Spinal cord (tissue), 10 donors: Measurements from ENCODE around the gene NEO1. TPM values are rescaled to one million over a fixed set of nuclear protein-coding genes. Genes with fewer than 3 reads are reported as not detected.

ENCODE experiments used
- DNase-seq, 6 donors: peaks; one replicate each; pipeline versions ENCODE4 v3.0.0 to v3.0.0-alpha.2; 2013 to 2015; ENCODE audit warnings: low spot score in 6 of 6, low read depth in 4 of 6
- H3K27ac ChIP-seq: one replicate; pipeline ENCODE4 v1.5.1; 2013; ENCODE audit warnings: low read depth, low read length, control low read depth
- H3K27me3 ChIP-seq: one replicate; pipeline ENCODE4 v1.6.1; 2013; ENCODE audit warnings: low read length; ENCODE audit not compliant: control insufficient read depth, insufficient read depth
- H3K36me3 ChIP-seq: one replicate; pipeline ENCODE4 v1.6.1; 2013; ENCODE audit warnings: low read length; ENCODE audit not compliant: control insufficient read depth, insufficient read depth
- H3K4me1 ChIP-seq: one replicate; pipeline ENCODE4 v1.6.1; 2013; ENCODE audit warnings: low read length; ENCODE audit not compliant: control insufficient read depth, insufficient read depth
- H3K4me3 ChIP-seq: one replicate; pipeline ENCODE4 v1.5.1; 2013; ENCODE audit warnings: low read depth, low read length, control low read depth
- H3K9me3 ChIP-seq: one replicate; pipeline ENCODE4 v1.6.1; 2013; ENCODE audit warnings: low read length; ENCODE audit not compliant: control insufficient read depth, insufficient read depth
- WGBS: methylation state at CpG from one replicate; pipeline ENCODE4 v1.1.5; 2013; ENCODE audit warnings: missing lambda C conversion rate; ENCODE audit not compliant: insufficient coverage; 5-methylcytosine and 5-hydroxymethylcytosine counted together
- polyA plus RNA-seq, 2 donors: library from polyadenylated mRNA; unstranded; fragments of 120-200 nt; gene quantifications; one replicate each; pipeline ENCODE4 v1.2.1, GENCODE V29; 2013; ENCODE audit not compliant: insufficient read length in 2 of 2
- total RNA-seq, 2 donors: library from RNA; depleted of rRNA in 1 of 2; stranded (reverse); fragments of 120-200 nt in 1 of 2; fragments of >200 nt in 1 of 2; gene quantifications; one replicate each; pipeline versions ENCODE4 v1.2.3 to v1.2.4, GENCODE V29; 2013 to 2014
- donor health status: healthy.

NEO1 gene
- total and polyA plus RNA-seq, 4 donors: 70.6 to 121 (median 104) TPM

DNA sequence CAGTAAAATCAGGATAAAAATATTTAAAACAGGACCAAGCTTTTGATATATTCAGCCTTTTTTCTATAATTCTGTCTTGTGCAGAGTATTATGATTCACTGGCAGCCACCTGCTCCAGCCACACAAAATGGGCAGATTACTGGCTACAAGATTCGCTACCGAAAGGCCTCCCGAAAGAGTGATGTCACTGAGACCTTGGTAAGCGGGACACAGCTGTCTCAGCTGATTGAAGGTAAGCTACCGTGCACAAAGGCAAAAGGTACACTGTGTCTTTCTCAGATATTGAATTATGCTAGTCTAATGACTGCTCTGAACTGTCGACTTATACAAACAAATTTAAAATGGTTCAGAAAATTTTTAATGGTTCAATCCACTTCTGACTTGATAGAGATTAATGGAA is 202.3 kb downstream of the NEO1 start:
- Histone ChIP-seq H3K4me1 (no peaks in the 10 kb centered on the region), H3K4me3 (no peak overlapping the region), H3K36me3 (peaks cover 20% of the 10 kb centered on the region), H3K27ac (no peak overlapping the region), H3K9me3 (no peaks in the 10 kb centered on the region), H3K27me3 (no peaks in the 10 kb centered on the region)
- DNase-seq: no peak
- WGBS: 92% methylated on average over 4 of the region's 6 CpGs

DNA sequence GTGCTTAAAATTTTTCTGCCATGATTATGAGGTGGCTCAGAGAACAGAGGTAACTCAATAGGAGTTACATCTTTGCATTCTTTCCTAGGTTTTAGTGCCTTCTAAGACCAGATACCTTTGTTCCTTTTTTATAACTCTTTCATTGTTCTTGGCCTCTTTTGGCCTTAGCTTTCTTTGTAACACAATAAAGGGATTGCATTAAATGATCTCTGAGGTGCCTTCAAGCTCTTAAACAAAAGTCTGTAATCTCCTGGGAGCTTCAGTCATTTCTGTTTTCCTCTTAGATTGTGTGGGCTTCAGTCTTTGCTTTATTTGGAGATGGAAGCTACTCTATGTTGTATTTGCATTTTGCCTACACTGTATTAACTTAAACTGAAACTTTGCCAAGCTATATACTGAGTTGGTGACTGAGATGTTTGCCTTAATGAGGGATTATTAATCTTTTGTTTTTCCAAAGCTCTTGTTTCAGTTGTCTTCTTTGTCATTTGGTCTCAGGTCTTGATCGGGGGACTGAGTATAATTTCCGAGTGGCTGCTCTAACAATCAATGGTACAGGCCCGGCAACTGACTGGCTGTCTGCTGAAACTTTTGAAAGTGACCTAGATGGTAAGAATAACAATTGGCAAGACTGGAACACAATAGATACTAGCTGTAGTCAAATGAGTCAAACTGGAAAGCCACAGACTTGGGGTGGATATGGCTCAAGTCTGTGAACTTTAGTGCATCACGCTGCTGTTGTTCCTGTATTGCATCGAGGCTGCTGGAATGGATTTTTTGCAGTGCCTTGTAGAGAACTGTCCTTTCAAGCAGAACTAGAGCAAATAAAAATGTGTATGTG is 206.2 kb downstream of the NEO1 start:
- Histone ChIP-seq H3K36me3 (peaks cover 21% of the 10 kb centered on the region), H3K9me3 (no peaks in the 10 kb centered on the region), H3K27ac (no peak overlapping the region), H3K4me1 (no peaks in the 10 kb centered on the region), H3K4me3 (no peak overlapping the region), H3K27me3 (no peaks in the 10 kb centered on the region)
- 100% methylated on average over 5 of the region's 5 CpGs for WGBS
- no peak for DNase-seq

DNA sequence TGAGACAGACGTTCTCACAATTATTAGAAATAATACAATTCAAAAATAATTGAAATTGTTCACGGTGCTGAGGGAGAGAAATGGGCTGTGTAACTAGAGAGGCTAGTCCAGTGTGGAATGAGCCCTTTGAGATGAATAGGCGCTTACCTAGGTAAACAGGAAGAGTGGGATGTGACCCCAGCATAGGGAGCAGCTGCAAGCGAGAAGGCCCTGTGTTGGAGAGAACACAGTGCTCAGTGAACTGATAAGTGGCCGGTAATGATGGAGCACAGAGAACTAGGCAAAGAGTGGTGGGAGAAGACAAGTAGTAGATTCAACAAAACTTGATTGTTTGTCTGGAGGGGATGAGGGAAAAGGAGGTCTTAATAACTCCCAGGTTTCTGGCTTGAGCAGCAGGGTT is 212.6 kb downstream of the NEO1 start:
- Histone ChIP-seq H3K27me3 (no peaks in the 10 kb centered on the region), H3K4me1 (no peaks in the 10 kb centered on the region), H3K36me3 (peaks cover 4% of the 10 kb centered on the region), H3K27ac (no peak overlapping the region), H3K9me3 (no peaks in the 10 kb centered on the region), H3K4me3 (no peak overlapping the region)
- DNase-seq: no peak
- 97% methylated on average over 4 of the region's 5 CpGs for WGBS

DNA sequence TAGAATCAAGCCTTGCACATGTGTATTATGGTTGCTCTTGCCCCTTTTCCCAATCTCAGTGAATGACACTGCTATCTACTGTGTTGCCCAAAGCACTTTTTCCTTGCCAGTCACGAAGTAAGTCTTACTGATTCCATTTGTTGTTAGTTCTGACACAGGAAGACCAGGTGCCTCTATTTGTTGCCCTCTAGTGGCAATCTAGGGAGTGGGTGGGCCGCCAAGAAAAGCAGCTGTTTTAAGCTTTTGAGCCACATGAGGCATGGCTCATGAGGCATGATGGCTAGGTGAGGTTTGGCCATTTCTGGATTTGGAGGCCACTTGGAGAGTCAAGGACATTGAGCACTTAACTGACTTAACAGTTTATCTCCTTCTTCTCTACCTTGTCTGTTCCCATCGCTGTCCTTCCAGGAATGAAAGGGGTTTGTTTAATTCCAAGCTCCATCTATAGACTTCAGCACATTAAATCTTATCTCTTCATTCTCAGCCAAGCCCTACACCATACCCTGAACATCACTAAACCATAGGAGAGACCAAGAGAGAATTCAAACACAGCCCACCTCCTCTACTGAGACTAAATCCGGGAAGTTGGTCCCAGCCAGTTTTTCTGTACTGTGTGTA is 213.4 kb downstream of the NEO1 start:
- Histone ChIP-seq H3K27me3 (no peaks in the 10 kb centered on the region), H3K4me1 (no peaks in the 10 kb centered on the region), H3K27ac (no peak overlapping the region), H3K4me3 (no peak overlapping the region), H3K9me3 (no peaks in the 10 kb centered on the region), H3K36me3 (peaks cover 4% of the 10 kb centered on the region)
- WGBS: 36% methylated on average over 3 of the region's 4 CpGs
- DNase-seq: peak in 2 of 6 donors; percentile 65 to 84

DNA sequence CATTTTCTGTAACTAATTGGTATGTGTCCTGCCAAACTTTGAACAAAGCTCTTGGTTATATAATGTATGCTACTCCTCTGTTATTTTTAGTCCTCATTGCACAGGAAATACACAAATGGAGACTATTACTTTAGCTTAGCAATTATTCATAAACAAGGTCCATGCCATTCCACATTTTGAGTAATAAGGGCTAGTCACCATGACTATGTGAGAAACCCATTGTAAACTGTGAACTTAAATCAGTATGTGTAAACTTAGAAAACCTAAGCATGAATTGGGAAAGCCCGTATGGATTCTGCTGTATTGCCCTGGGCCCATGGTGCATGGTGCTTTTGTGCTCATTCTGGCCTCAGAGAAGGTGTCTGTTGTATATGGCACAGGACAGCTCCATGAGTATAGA is 216.2 kb downstream of the NEO1 start:
- WGBS: 100% methylated on average over 1 of the region's 1 CpG
- peaks cover 7% of the 10 kb centered on the region for H3K36me3 ChIP-seq
- no peak for DNase-seq

DNA sequence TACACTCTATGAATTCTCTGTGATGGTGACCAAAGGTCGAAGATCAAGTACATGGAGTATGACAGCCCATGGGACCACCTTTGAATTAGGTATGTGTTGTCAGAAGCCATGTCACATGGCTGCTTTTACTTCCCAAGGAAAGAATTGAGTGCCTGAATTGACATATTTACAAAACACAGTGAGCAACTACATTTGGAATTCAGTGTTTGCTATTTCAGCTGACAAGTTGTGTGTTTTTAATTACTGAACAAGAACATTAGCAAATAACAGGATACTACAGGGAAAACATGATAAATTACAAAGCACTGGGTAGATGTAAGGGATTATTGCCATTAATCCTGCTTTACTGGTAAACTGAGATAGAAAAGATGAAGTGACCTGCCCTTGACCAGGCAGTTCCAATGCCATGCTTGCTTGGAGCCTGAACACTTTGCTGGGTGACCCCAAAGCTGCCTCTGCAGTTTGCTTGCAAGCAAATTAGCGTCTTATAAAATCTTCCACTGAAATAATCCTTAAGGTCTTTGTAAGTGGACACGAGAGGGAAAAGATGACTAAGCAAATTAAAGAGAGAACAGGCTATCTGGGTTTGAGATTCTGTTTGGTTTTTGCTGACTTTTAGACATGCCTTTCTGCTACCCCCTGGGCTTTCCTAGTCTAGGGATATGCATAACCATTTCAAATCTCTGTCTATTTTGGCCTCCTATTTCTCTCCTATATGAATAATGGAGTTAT is 218.3 kb downstream of the NEO1 start:
- no peak overlapping the region for H3K27ac ChIP-seq
- DNase-seq: no peak
- H3K9me3 ChIP-seq: no peaks in the 10 kb centered on the region
- 70% methylated on average over 2 of the region's 3 CpGs for WGBS
- H3K4me3 ChIP-seq: no peak overlapping the region
- peaks cover 7% of the 10 kb centered on the region for H3K36me3 ChIP-seq
- no peaks in the 10 kb centered on the region for H3K27me3 ChIP-seq
- no peaks in the 10 kb centered on the region for H3K4me1 ChIP-seq

More for the DNA sequence above, 216.2 kb downstream of the NEO1 start:
- Histone ChIP-seq H3K27ac (no peak overlapping the region), H3K4me1 (no peaks in the 10 kb centered on the region), H3K9me3 (no peaks in the 10 kb centered on the region), H3K4me3 (no peak overlapping the region), H3K27me3 (no peaks in the 10 kb centered on the region)

DNA sequence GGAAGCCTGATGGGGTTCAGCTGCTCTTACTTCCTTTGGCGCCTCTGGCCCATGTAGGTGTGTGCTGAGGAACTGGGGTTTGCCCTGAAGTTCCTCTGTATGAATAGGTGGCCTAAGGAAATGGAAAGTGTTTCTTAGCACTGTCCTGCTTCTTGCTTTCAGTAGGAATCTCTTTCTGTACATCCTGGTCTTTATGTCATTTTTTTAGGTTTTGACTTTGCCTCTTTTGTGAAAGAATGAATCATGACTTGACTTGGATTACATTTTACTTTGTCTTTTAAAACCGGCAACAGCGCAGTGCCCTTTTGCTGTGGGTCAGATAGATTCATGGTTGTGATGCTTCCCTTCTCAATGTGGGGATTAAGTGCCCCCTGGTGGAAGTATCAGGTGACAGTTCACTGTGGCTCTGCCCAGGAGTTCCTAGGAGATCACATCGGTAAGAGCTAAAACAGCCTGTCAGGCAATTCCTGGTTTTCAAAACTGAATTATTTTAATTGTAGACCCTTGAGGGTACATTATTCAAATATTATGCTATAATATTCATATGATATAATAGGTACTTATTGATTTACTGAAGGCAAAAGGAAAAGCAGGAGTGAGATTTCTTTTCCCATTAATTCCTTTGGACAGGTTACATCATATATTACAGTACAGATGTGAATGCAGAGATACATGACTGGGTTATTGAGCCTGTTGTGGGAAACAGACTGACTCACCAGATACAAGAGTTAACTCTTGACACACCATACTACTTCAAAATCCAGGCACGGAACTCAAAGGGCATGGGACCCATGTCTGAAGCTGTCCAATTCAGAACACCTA is 221.1 kb downstream of the NEO1 start:
- Histone ChIP-seq H3K9me3 (no peaks in the 10 kb centered on the region), H3K4me3 (no peak overlapping the region), H3K4me1 (no peaks in the 10 kb centered on the region), H3K36me3 (peaks cover 3% of the 10 kb centered on the region), H3K27me3 (no peaks in the 10 kb centered on the region), H3K27ac (no peak overlapping the region)
- WGBS: 21% methylated on average over 2 of the region's 5 CpGs
- peak; percentile 36 to 91 (median 58) for DNase-seq

DNA sequence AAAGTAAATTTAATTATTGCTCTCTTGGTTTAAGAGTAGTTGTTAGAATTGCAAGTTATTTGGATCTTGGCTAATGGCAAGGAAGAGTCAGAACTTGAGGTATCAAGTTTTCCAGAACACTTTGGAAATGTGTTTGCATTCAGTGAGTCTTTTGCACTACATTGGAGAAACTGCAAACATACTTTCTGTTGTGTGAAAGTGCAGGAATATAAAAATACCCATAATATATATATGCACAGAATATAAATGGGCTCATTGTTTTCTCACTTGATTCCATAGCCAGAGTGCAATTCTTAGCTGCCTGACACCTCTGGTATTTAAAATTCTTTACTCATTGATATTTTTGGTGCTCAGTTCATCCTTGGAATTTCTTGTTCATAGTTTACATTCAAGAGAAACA is 223.6 kb downstream of the NEO1 start:
- no peaks in the 10 kb centered on the region for H3K9me3 ChIP-seq
- H3K27ac ChIP-seq: no peak overlapping the region
- H3K36me3 ChIP-seq: peaks cover 10% of the 10 kb centered on the region
- H3K27me3 ChIP-seq: no peaks in the 10 kb centered on the region
- H3K4me3 ChIP-seq: no peak overlapping the region
- H3K4me1 ChIP-seq: no peaks in the 10 kb centered on the region
- no peak for DNase-seq
